ENCODE measurements around the gene STC2.

GRCh38 chr5:173321886-173322285 is 6.3 kb downstream of the STC2 start:
- TF ChIP-seq CEBPZ (IDR thresholded peaks at IDR 0.05; ENCODE audit: low read depth, low read length) (no peak), STAT1 (conservative IDR thresholded peaks at IDR 0.05) (no peak), EGR1 (IDR thresholded peaks at IDR 0.05; ENCODE audit: borderline replicate concordance in 1 of 2, low read depth in 2 of 2, low read length in 2 of 2) (no peak), SREBF2 (IDR thresholded peaks at IDR 0.05; ENCODE audit: low read length) (no peak)

Measured in GM12878 (cell line).